ENCODE measurements around the gene CACNA1I.

Gene CACNA1I

DNA sequence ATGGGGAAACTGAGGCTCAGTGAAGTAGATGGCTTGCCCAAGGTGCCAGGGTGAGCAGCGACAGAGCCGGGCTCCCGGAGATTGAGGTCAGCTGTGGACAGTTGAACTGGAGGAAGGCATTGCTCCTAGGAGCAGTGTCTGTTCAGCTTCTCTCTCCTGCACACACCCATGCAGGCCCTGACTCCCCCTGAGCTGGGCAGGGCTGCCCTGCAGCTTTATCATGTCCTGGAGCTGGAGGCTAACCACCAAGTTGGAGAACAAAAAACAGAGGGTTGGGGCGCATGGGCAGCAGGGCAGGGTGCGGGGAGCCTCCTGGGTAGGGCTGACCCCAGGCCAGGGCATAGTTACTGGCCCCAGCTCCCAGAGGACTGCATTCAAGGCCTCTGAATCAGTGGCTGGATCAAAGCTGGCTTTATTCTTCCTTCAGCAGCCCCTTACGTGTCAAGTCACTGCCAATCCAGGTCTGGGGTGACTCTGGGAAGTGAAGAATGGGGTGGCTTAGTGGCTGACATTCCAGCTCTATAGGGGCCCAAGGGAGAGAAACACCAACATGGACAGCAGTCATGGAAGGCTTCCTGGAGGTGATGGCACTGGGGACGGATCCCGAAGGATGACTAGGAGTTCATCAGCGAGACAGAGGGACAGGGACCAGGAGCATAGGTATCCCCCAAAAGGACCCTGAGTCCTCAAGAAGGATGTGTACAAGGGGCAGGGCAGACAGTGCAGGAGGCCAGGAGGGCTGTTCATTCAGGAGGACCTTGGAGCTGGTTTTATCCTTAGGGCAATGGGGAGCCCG, 83.8 kb downstream of the CACNA1I start:
- H3K9ac ChIP-seq (ENCODE audit: low read length) = no peak overlapping the region
- no peaks in the 10 kb centered on the region for H3K36me3 ChIP-seq (ENCODE audit: control insufficient read depth, insufficient read depth, low read length)
- no peaks in the 10 kb centered on the region for H3K4me1 ChIP-seq (ENCODE audit: control insufficient read depth, insufficient read depth, low read length)
- no peak overlapping the region for H3K4me3 ChIP-seq (ENCODE audit: low read length)
- H3K27me3 ChIP-seq (ENCODE audit: control insufficient read depth, insufficient read depth, low read length) = peaks cover 31% of the 10 kb centered on the region
- no peaks in the 10 kb centered on the region for H3K9me3 ChIP-seq (ENCODE audit: control insufficient read depth, low read length)

DNA sequence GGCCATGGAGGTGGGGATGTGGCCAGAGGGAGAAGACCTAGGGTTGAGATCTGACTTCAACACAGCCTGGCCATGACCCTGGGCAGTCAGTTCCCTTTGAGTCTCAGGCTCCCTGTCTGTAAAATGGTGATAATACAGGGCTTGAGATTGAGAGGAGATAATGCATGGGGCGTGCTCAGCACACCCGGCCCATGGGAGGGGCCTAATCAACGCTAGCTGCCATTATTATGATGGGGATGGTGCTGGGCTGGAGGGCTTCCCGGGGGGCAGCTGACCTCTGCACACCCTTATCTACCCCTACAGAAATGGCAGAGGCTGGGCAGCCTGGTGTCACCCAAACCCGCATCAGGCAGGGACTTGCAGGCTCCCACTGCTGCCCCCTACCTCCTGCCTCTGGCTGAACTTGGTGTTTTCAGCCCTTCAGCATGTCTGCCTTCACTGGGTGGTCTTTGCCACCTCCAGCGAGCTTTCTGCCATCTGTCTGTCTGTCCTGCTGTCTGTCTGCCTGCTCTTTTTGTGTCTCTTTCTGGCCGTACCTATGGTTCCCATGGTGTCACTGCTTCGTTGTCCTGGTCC, 84.5 kb downstream of the CACNA1I start:
- H3K9ac ChIP-seq (ENCODE audit: low read length) = no peak overlapping the region
- H3K27me3 ChIP-seq (ENCODE audit: control insufficient read depth, insufficient read depth, low read length) = peaks cover 31% of the 10 kb centered on the region

GRCh38 chr22:39655831-39656230, 85.3 kb downstream of the CACNA1I start:
- no peaks in the 10 kb centered on the region for H3K9me3 ChIP-seq (ENCODE audit: control insufficient read depth, low read length)
- H3K36me3 ChIP-seq (ENCODE audit: control insufficient read depth, insufficient read depth, low read length) = no peaks in the 10 kb centered on the region
- peaks cover 36% of the 10 kb centered on the region for H3K27me3 ChIP-seq (ENCODE audit: control insufficient read depth, insufficient read depth, low read length)
- no peaks in the 10 kb centered on the region for H3K4me1 ChIP-seq (ENCODE audit: control insufficient read depth, insufficient read depth, low read length)
- no peak overlapping the region for H3K9ac ChIP-seq (ENCODE audit: low read length)
- H3K4me3 ChIP-seq (ENCODE audit: low read length) = no peak overlapping the region

More for the DNA sequence above, 84.5 kb downstream of the CACNA1I start:
- no peaks in the 10 kb centered on the region for H3K4me1 ChIP-seq (ENCODE audit: control insufficient read depth, insufficient read depth, low read length)
- H3K9me3 ChIP-seq (ENCODE audit: control insufficient read depth, low read length) = no peaks in the 10 kb centered on the region
- no peak overlapping the region for H3K4me3 ChIP-seq (ENCODE audit: low read length)
- no peaks in the 10 kb centered on the region for H3K36me3 ChIP-seq (ENCODE audit: control insufficient read depth, insufficient read depth, low read length)

- H3K4me1 ChIP-seq (ENCODE audit: control insufficient read depth, insufficient read depth, low read length) = no peaks in the 10 kb centered on the region
- H3K27me3 ChIP-seq (ENCODE audit: control insufficient read depth, insufficient read depth, low read length) = peaks cover 45% of the 10 kb centered on the region
- no peak overlapping the region for H3K9ac ChIP-seq (ENCODE audit: low read length)
- no peaks in the 10 kb centered on the region for H3K36me3 ChIP-seq (ENCODE audit: control insufficient read depth, insufficient read depth, low read length)
- H3K9me3 ChIP-seq (ENCODE audit: control insufficient read depth, low read length) = no peaks in the 10 kb centered on the region
- H3K4me3 ChIP-seq (ENCODE audit: low read length) = no peak overlapping the region
Measured at GRCh38 chr22:39656495-39657490, 86.2 kb downstream of the CACNA1I start.

DNA sequence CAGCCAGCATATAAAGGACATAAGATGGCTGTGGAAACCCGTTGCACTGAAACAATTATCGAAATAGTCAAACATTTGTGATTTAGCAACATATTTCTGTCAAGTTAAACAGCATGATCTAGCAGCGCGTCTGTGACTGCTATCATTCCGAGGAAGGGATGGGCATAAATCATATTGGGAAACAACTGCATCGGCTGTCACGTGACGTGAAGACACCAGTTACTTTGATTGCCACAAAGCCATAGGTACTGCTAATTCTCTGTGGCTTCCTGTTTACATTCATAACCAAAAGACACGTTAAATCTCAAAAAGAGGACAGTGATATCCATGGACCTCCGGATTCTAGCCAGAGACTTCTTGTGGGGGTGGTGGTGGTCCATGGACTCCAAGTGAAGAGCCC, 87.8 kb downstream of the CACNA1I start:
- Histone ChIP-seq H3K4me1 (ENCODE audit: control insufficient read depth, insufficient read depth, low read length) (peaks cover 12% of the 10 kb centered on the region), H3K4me3 (ENCODE audit: low read length) (no peak overlapping the region), H3K27me3 (ENCODE audit: control insufficient read depth, insufficient read depth, low read length) (peaks cover 61% of the 10 kb centered on the region), H3K36me3 (ENCODE audit: control insufficient read depth, insufficient read depth, low read length) (no peaks in the 10 kb centered on the region), H3K9me3 (ENCODE audit: control insufficient read depth, low read length) (no peaks in the 10 kb centered on the region), H3K9ac (ENCODE audit: low read length) (no peak overlapping the region)

- Histone ChIP-seq H3K27me3 (ENCODE audit: control insufficient read depth, insufficient read depth, low read length) (peaks cover 67% of the 10 kb centered on the region), H3K36me3 (ENCODE audit: control insufficient read depth, insufficient read depth, low read length) (no peaks in the 10 kb centered on the region), H3K9ac (ENCODE audit: low read length) (no peak overlapping the region), H3K4me1 (ENCODE audit: control insufficient read depth, insufficient read depth, low read length) (peaks cover 17% of the 10 kb centered on the region), H3K9me3 (ENCODE audit: control insufficient read depth, low read length) (no peaks in the 10 kb centered on the region), H3K4me3 (ENCODE audit: low read length) (no peak overlapping the region)
Measured at GRCh38 chr22:39658806-39659463, 88.4 kb downstream of the CACNA1I start.

- Histone ChIP-seq H3K4me3 (ENCODE audit: low read length) (no peak overlapping the region), H3K27me3 (ENCODE audit: control insufficient read depth, insufficient read depth, low read length) (peaks cover 62% of the 10 kb centered on the region), H3K36me3 (ENCODE audit: control insufficient read depth, insufficient read depth, low read length) (no peaks in the 10 kb centered on the region), H3K4me1 (ENCODE audit: control insufficient read depth, insufficient read depth, low read length) (peaks cover 21% of the 10 kb centered on the region), H3K9me3 (ENCODE audit: control insufficient read depth, low read length) (no peaks in the 10 kb centered on the region), H3K9ac (ENCODE audit: low read length) (no peak overlapping the region)
Measured at GRCh38 chr22:39661501-39661841, 90.9 kb downstream of the CACNA1I start.

DNA sequence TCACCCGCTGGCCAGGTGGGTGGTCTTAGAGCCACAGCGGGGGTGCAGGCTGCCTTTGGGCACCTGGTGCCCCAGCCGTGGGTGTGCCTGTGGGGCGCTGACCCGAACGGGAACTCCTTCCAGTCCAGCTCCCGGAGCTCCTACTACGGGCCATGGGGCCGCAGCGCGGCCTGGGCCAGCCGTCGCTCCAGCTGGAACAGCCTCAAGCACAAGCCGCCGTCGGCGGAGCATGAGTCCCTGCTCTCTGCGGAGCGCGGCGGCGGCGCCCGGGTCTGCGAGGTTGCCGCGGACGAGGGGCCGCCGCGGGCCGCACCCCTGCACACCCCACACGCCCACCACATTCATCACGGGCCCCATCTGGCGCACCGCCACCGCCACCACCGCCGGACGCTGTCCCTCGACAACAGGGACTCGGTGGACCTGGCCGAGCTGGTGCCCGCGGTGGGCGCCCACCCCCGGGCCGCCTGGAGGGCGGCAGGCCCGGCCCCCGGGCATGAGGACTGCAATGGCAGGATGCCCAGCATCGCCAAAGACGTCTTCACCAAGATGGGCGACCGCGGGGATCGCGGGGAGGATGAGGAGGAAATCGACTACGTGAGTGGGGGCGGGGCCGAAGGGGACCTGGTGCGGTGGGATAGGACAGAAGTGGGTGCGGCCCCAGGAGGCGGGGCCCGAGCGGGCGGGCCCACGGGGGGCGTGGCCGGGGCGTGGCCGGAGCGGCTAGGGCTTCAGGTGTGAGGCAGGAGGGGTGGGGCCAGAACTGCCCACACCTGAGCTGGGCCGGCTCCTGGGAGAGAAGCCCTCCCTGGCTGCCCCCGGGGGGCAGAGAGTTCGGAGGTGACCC, 91.5 kb downstream of the CACNA1I start:
- no peak overlapping the region for H3K9ac ChIP-seq (ENCODE audit: low read length)
- no peak overlapping the region for H3K4me3 ChIP-seq (ENCODE audit: low read length)
- no peaks in the 10 kb centered on the region for H3K9me3 ChIP-seq (ENCODE audit: control insufficient read depth, low read length)
- H3K36me3 ChIP-seq (ENCODE audit: control insufficient read depth, insufficient read depth, low read length) = no peaks in the 10 kb centered on the region
- peaks cover 59% of the 10 kb centered on the region for H3K27me3 ChIP-seq (ENCODE audit: control insufficient read depth, insufficient read depth, low read length)
- H3K4me1 ChIP-seq (ENCODE audit: control insufficient read depth, insufficient read depth, low read length) = peaks cover 21% of the 10 kb centered on the region

DNA sequence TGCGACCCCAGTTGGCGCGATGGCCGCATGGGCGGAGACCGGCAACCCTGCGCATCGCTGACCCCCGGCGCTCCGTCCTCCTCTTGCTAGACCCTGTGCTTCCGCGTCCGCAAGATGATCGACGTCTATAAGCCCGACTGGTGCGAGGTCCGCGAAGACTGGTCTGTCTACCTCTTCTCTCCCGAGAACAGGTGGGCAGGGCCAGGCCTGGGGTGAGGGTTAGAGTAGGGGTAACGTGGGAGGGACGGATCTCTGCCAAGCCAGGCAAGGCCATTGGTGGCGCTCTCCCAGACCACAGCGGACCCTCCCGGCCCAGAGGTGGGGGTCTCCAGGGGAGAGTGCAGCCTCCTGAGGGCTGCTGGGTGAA, 92.1 kb downstream of the CACNA1I start:
- H3K9me3 ChIP-seq (ENCODE audit: control insufficient read depth, low read length) = no peaks in the 10 kb centered on the region
- H3K4me3 ChIP-seq (ENCODE audit: low read length) = no peak overlapping the region
- H3K4me1 ChIP-seq (ENCODE audit: control insufficient read depth, insufficient read depth, low read length) = peaks cover 21% of the 10 kb centered on the region
- H3K27me3 ChIP-seq (ENCODE audit: control insufficient read depth, insufficient read depth, low read length) = peaks cover 54% of the 10 kb centered on the region
- no peak overlapping the region for H3K9ac ChIP-seq (ENCODE audit: low read length)
- no peaks in the 10 kb centered on the region for H3K36me3 ChIP-seq (ENCODE audit: control insufficient read depth, insufficient read depth, low read length)

DNA sequence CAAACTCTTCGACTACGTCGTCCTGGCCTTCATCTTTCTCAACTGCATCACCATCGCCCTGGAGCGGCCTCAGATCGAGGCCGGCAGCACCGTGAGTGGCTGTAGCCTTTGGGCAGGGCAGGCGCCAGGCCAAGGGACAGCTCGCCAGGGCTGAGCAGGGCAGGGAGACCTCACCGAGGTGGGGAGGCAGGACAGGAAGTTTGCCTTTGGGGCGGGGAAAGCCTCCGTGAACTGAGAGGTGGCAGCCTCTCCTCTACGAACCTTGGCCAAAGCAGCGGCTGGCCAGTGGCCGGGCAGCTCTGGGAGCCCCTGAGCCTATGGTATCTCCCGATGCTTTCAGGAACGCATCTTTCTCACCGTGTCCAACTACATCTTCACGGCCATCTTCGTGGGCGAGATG, 93.2 kb downstream of the CACNA1I start:
- Histone ChIP-seq H3K4me3 (ENCODE audit: low read length) (no peak overlapping the region), H3K4me1 (ENCODE audit: control insufficient read depth, insufficient read depth, low read length) (peaks cover 21% of the 10 kb centered on the region), H3K27me3 (ENCODE audit: control insufficient read depth, insufficient read depth, low read length) (peaks cover 47% of the 10 kb centered on the region), H3K9ac (ENCODE audit: low read length) (no peak overlapping the region), H3K36me3 (ENCODE audit: control insufficient read depth, insufficient read depth, low read length) (no peaks in the 10 kb centered on the region), H3K9me3 (ENCODE audit: control insufficient read depth, low read length) (no peaks in the 10 kb centered on the region)

Data from mucosa of stomach (tissue), 1 donor.